Measurements from ENCODE around the gene ATP2C1.

The ATP2C1 gene

DNA sequence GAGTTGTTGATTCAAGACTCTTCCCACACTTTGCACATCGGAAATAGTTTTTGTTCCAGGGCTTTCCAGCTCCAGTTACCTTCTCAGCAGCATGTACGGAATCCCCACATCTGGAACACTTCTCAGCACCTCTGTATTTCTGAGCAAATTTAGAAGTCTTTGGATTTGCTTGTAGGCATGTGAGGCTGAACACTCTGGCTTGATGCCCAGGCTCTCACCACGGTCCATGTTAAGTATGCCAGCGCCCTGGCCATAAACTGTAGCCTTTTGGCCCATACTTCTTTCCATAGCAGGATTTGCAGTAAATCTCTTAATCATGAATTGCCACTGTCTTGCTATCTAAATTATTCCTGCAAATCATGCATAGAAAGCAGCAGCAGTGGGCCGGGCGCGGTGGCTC lies 24.4 kb downstream of the ATP2C1 start:
- no peak overlapping the region for H3K4me3 ChIP-seq (ENCODE audit: low read depth in 1 of 2, low read length in 1 of 2)
- no peaks in the 10 kb centered on the region for H3K27me3 ChIP-seq
- TF ChIP-seq, protein P1, sequence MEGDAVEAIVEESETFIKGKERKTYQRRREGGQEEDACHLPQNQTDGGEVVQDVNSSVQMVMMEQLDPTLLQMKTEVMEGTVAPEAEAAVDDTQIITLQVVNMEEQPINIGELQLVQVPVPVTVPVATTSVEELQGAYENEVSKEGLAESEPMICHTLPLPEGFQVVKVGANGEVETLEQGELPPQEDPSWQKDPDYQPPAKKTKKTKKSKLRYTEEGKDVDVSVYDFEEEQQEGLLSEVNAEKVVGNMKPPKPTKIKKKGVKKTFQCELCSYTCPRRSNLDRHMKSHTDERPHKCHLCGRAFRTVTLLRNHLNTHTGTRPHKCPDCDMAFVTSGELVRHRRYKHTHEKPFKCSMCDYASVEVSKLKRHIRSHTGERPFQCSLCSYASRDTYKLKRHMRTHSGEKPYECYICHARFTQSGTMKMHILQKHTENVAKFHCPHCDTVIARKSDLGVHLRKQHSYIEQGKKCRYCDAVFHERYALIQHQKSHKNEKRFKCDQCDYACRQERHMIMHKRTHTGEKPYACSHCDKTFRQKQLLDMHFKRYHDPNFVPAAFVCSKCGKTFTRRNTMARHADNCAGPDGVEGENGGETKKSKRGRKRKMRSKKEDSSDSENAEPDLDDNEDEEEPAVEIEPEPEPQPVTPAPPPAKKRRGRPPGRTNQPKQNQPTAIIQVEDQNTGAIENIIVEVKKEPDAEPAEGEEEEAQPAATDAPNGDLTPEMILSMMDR (IDR thresholded peaks at IDR 0.05), result no peak
- peaks cover 0 to 7% of the 10 kb centered on the region in 2 experiments for H3K4me1 ChIP-seq (ENCODE audit: control insufficient read depth in 1 of 2, insufficient read depth in 1 of 2, low read depth in 1 of 2, low read length in 1 of 2)
- H3K36me3 ChIP-seq, result no peaks in the 10 kb centered on the region
- H3K9me3 ChIP-seq, result no peaks in the 10 kb centered on the region
- H3K27ac ChIP-seq, result no peak overlapping the region

DNA sequence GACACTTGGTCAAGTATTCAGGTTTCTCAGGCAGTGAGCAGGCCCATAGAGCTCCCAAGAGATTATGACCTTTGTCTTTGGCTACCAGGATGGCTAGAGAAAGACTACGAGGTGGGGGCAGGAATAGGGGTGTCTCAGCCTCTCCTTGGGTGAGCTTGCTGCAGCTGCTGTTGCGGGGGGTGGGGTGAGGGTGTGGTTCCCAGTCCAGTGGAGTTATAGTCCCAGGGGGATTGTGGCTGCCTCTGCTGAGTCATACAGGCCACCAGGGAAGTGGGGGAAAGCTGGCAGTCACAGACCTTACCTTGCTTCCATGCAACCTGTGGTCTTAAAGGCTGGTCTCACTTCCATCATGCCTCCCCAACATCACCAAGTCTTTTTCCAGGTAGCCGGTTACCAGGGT lies 31.7 kb downstream of the ATP2C1 start:
- Histone ChIP-seq H3K27ac (no peak overlapping the region), H3K4me3 (ENCODE audit: low read depth in 1 of 2, low read length in 1 of 2) (no peak overlapping the region), H3K27me3 (no peaks in the 10 kb centered on the region), H3K36me3 (peaks cover 4% of the 10 kb centered on the region), H3K4me1 (ENCODE audit: control insufficient read depth in 1 of 2, insufficient read depth in 1 of 2, low read depth in 1 of 2, low read length in 1 of 2) (no peaks in the 10 kb centered on the region), H3K9me3 (no peaks in the 10 kb centered on the region)
- TF ChIP-seq, protein P1 (IDR thresholded peaks at IDR 0.05), result no peak

DNA sequence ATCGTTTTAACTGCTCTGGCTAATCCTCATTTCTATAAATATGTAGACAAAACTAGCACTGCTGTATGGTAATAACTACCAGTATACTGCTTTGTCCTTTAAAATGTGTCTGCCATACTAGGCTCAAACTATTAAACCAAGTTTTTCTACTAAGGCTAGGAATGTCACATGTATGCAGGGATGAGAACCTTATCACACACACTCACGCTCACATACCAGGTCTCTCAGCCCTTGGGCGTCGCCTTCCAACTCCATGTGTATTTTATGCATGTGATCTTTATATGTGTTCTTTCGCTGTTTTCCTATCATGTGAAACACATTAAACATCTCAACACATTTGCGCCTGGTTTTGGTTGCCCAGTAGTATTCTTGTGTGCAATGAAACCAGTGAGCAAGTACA lies 32.6 kb downstream of the ATP2C1 start:
- Histone ChIP-seq H3K36me3 (peaks cover 5% of the 10 kb centered on the region), H3K27me3 (no peaks in the 10 kb centered on the region), H3K4me1 (ENCODE audit: control insufficient read depth in 1 of 2, insufficient read depth in 1 of 2, low read depth in 1 of 2, low read length in 1 of 2) (no peaks in the 10 kb centered on the region), H3K4me3 (ENCODE audit: low read depth in 1 of 2, low read length in 1 of 2) (no peak overlapping the region), H3K27ac (no peak overlapping the region), H3K9me3 (no peaks in the 10 kb centered on the region)
- TF ChIP-seq, protein P1 (IDR thresholded peaks at IDR 0.05), result no peak

DNA sequence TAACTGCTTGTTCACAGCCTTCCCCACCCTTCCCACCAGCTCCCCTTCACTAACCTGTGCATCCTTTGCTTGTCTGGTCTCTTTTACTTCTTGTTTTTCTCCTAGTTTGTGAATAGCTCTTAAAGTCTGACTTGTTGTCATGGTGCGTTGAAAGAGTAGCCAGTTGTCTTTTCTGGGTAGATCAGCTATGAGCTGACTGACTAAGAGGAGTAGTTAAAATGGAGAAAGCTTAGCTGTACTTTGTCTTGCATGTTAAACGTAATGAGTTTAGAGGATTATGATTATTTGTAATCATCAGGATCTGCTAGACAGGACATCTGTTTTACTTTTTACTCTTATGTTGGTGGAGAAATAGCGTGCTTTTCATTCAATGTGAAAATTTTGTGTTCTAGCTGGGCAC lies 35.9 kb downstream of the ATP2C1 start:
- TF ChIP-seq, protein P1 (IDR thresholded peaks at IDR 0.05), result no peak
- Histone ChIP-seq H3K9me3 (no peaks in the 10 kb centered on the region), H3K4me3 (ENCODE audit: low read depth in 1 of 2, low read length in 1 of 2) (no peak overlapping the region), H3K27ac (no peak overlapping the region), H3K4me1 (ENCODE audit: control insufficient read depth in 1 of 2, insufficient read depth in 1 of 2, low read depth in 1 of 2, low read length in 1 of 2) (no peaks in the 10 kb centered on the region), H3K36me3 (peaks cover 16% of the 10 kb centered on the region), H3K27me3 (no peaks in the 10 kb centered on the region)

DNA sequence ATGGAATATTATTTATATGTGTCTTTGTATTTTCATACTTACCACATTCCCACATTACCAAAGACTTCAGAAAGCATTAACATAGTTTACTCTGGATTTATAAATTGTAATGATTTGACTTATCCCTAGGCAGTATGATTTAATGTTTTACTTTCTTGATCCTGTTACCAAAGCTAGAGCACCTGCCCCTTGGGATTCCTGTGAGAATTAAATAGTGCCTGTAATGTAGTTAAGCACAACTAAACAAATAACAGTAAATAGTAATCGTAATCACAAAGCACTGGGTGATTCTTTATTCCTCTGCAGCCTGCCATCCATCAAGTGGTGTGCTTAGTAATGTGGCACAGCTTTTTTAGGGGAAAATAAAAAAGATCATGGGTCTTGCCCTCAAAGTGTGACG lies 39.1 kb downstream of the ATP2C1 start:
- Histone ChIP-seq H3K27ac (no peak overlapping the region), H3K36me3 (peaks cover 16% of the 10 kb centered on the region), H3K9me3 (no peaks in the 10 kb centered on the region), H3K4me1 (ENCODE audit: control insufficient read depth in 1 of 2, insufficient read depth in 1 of 2, low read depth in 1 of 2, low read length in 1 of 2) (no peaks in the 10 kb centered on the region), H3K27me3 (no peaks in the 10 kb centered on the region), H3K4me3 (ENCODE audit: low read depth in 1 of 2, low read length in 1 of 2) (no peak overlapping the region)
- TF ChIP-seq, protein P1 (IDR thresholded peaks at IDR 0.05), result no peak

DNA sequence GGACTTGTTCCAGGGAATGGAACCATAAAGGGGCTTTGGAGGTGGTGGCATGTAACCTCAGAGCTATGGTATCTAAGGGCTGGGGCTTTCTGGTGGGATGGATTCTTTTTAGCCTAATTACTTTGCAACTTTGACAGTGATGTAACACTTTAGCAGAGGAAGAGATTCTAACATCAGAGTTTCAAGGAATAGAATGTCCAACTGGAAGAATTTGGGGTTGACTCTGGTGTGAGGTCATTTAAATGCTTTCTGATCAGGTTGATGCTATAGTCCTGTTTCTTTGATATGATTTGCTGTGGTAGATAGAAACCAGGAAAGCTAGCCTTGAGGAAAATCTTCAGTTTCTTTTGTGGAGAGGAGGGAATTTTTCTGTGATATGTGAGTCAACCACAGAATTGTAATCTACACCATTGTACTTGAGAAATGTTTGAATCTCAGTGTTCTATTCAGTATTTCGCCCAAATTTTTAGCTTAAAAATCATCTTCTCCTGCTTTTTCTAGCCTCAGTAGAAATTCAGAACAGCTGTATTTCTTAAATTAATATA lies 40.0 kb downstream of the ATP2C1 start:
- Histone ChIP-seq H3K36me3 (peaks cover 16% of the 10 kb centered on the region), H3K4me1 (ENCODE audit: control insufficient read depth in 1 of 2, insufficient read depth in 1 of 2, low read depth in 1 of 2, low read length in 1 of 2) (no peaks in the 10 kb centered on the region), H3K4me3 (ENCODE audit: low read depth in 1 of 2, low read length in 1 of 2) (no peak overlapping the region), H3K9me3 (no peaks in the 10 kb centered on the region), H3K27me3 (no peaks in the 10 kb centered on the region), H3K27ac (no peak overlapping the region)
- TF ChIP-seq, protein P1 (IDR thresholded peaks at IDR 0.05), result no peak

Measured in neutrophil (primary cell).